NCI-H2227 (cell line): ENCODE data around the gene CHRNG.
"Not testable (repeated sequence)": the region's sequence is repeated elsewhere in the genome, so short reads cannot be mapped to it uniquely, and the experiment has no call there.

Source experiments
- DNase-seq: peaks from one replicate; lab custom pipeline; 2025; ENCODE audit not compliant: unreplicated experiment; lab: John Stamatoyannopoulos, UW

The CHRNG gene

DNA sequence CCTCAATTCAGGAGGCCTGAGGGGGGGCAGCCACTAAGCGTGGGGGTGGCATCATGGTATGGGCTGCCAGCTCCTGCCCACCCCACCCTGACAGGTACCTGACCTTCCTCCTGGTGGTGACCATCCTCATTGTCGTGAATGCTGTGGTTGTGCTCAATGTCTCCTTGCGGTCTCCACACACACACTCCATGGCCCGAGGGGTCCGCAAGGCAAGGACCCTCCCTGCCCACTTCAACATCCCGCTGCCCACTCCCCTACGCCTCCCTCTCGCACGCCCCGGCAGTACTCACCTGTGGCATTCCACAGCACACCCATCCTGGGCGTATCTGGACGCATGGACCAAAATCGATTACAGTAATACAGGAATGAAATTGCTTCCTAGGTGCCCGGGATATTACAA, 4.0 kb downstream of the CHRNG start:
- no peak for DNase-seq

DNA sequence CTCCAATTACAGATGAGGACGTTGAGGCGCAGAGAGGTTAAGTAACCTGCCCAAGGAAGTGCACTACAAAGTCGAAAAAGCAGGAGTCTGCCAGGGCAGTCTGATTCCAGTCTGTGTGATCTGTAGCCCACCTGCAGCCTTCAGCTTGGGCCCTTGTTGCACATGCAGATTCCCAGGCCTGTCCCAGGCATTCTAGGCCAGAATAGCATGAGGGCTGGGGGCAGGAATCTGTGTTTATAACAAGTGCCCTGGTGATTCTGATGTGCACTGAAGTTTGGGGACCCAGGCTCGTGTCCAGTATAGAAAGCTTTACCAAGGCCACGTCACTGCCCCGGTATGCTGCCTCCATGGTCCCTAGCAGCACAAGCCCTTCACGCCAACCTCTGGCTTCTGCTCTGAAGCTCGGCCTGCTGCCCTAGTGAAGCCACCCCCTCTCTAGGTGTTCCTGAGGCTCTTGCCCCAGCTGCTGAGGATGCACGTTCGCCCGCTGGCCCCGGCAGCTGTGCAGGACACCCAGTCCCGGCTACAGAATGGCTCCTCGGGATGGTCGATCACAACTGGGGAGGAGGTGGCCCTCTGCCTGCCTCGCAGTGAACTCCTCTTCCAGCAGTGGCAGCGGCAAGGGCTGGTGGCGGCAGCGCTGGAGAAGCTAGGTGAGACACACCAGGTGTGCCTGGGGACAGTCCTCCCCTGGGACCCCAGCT, 4.6 kb downstream of the CHRNG start:
- no peak for DNase-seq

DNA sequence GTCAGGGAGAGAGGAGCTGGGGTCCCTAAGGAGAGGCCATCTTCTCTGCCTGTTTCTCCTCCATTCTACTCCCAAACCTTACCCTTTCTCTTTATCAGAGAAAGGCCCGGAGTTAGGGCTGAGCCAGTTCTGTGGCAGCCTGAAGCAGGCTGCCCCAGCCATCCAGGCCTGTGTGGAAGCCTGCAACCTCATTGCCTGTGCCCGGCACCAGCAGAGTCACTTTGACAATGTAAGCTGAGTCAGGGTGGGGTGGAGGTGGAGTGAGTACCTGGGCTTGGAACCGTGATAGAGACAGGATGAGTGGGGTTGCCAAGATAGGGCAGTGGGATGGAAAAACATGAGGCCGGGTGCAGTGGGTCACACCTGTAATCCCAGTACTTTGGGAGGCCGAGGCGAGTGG, 5.2 kb downstream of the CHRNG start:
- no peak for DNase-seq

DNA sequence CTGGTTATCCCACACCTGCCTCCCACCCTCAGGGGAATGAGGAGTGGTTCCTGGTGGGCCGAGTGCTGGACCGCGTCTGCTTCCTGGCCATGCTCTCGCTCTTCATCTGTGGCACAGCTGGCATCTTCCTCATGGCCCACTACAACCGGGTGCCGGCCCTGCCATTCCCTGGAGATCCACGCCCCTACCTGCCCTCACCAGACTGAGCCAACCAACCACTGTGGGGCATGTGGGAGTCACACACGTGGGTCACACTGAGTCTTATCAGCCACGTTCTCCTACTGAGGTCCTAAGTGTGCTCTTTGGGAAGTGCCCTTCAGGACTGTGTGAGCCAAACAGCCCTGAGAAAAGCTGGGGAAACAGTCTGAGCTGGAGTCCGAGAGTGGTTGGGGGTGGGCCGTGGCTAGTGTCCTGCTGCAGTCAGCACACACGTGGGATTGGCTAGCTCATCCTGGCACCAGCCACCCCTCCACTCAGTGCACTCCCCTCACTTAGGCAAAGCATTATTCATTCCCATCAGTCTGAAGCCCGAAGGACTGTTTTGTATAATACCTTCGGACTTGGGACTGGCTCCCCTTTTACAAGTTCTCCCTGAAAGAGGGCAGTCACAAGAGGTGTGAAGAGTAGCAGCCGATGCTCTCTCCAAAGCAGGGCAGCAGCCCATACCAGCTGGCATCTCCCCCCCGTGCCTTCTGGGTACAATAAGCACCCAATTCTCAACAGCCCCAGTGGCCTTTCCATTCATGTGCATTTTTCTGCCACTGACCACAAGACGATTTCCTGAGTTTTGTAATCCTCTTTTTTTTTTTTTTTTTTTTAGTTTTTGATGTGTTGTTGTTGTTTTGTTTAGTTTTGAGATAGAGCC, 6.3 kb downstream of the CHRNG start:
- no peak for DNase-seq

DNA sequence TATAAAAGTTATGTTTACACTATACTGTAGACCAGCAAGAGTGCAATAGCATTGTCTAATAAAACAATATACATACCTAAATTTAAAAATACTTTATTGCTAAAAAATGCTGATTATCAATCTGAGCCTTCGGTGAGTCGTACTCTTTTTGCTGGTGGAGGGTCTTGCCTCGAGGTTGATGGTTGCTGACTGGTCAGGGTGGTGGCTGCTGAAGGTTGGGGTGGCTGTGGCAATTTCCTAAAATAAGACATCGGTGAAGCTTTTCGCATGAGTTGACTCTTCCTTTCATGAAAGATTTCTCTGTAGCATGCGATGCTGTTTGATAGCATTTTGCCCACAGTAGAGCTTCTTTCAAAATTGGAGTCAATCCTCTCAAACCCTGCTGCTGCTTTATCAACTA, 8.5 kb downstream of the CHRNG start:
- DNase-seq: no peak

DNA sequence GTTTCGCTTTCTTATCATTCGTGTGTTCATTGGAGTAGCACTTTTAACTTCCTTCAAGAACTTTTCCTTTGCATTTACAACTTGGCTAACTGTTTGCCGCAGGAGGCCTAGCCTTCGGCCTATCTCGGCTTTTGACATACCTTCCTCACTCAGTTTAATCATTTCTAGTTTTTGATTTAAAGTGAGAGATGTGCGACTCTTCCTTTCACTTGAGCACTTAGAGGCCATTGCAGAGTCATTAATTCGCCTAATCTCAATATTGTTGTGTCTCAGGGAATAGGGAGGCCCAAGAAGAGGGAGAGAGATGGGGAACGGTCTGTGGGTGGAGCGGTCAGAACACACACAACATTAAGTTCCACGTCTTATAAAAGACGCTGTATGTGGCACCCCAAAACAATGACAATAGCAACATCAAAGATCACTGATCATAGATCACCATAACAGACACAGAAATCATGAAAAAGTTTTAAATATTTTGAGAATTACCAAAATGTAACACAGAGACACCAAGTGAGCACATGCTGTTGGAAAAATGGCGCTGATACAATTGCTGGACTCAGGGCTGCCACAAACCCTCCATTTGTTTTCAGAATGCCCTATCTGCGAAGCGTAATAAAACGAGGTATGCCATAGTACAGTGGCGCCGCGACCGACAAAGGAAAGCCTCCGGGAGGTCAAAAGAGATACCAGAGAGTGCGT, 10.3 kb downstream of the CHRNG start:
- no peak for DNase-seq

DNA sequence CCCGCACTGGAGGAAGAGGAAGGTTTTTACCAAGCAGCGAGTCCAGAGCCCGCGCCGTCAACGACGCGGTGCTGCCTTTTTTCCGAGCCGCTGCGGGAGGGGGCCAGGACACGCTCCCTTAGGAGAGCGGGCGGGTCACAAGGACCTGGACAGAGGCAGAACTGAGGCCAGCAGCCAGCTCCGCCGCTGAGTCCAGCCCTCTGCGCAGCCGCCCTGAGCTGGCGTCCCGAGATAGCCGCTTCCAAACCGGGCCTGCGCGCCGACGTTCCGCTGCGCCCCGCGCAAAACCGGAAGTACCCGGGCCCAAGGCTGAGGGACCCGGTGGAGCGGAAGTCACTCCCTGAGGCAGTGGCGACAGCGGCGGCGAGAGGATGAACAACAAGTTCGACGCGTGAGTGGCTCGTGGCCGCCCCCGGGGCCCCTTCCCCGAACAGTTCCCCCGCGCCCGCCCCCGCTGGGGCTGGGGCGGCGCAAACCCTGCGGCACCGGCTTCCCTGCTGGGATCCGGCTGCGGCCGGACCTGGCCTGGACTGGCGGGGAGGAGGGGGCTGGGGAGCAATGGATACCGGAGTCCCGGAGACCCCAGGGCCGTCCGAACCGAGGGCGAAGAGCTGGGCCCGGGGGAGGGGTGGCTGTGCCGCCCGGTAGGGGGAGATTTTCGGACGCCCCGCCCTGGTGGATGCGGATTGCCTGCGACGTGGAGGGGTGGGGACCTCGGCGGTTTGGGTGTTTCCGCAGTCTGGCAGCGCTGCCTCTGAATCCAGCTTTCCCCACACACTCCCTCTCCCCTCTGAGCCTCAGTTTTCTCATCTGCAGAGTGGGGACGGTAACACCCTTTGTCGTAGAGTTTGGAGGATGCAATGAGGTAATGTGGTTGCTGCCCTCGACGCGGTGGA, 11.1 kb downstream of the CHRNG start, which contains the start of the genes EIF4E2 and TIGD1:
TSS of gene EIF4E2 (plus strand) at position 336 of the 896 bp plus-strand sequence. CDS start at position 372, 36 bp downstream.
TSS of gene TIGD1 (minus strand) at position 204 of the 896 bp plus-strand sequence. CDS start 675 bp downstream, outside the sequence.
- DNase-seq: peak; percentile 97

DNA sequence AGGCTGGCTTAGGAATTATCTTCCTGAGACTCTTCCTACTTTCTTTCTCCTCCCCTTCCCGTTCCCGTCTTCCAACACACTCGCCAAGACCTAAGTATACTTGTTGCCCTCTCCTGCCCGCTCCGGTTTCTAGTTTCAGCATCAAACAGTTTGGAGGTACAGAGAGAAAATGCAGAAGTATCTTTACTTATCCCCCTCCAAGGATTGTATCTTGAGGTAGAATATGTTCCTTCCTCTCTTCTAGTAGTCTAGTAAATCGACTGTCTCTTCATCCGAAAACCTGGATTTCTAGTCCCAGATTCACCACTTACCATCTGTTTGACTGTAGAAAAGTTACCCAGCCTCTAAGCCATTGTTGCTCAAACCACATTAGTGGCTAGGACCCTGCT, 11.8 kb downstream of the CHRNG start:
- DNase-seq: no peak

DNA sequence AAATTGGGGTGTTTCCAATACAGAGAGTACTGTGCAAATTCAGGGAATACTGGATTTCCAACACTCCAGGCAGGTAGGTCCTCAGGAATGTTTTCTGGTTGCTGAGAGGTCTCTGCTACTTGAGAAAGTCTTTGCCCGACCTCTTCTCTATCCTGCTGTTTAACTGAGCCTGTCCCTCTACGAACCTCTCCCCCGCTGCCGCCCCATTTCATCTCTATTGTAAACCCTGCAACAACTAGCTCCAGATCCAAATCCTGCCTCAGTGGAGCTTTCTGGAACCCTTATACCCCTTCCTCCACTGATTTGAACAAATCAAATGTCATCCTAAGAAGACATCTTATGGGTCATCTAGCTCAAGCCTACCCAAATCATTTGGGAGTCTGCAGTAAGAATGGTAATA, 12.3 kb downstream of the CHRNG start:
- DNase-seq: no peak

DNA sequence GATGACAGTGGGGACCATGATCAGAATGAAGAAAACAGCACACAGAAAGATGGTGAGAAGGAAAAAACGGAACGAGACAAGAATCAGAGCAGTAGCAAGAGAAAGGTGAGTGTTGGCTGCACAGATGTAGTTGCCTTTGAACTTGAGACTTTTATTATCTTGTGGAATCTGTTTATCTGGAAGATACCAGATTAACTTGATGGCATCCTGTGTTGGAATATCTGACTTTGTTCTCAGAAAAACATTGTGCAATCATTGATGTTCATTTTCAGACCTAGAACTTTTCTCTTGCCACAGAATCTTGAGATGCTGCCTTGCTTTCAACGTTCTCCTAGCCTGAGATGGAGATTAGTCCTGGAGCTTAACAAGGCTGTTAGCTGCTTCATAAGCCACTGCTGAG, 16.9 kb downstream of the CHRNG start:
- no peak for DNase-seq

DNA sequence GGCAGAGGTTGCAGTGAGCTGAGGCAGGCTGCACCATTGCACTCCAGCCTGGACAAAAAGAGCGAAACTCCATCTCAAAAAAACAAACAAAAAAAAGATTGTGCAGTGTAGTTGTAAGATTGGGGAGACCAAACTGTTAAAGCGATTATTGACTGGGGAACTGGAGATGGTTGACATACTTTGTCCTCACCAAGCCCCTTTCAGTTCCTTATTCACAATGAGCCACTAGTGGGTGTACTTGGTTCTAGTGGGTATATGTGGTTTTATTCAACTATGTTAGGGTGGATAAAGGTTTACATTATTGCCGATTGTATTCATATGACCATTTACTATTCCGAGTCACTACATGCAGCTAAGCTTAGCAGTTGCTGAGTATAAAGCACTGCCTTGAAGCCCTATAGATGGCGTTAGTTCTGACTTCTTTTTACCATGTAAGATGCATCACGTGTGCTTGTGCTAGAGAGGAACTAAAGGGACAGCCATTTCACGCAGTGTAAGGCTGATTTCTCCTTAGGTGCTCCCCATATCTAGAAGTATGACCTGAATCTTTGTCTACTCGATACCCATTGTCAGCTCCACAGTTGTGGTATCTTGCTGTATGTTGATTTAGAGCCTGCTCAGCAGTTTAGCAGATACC, 23.1 kb downstream of the CHRNG start:
- DNase-seq: no peak

DNA sequence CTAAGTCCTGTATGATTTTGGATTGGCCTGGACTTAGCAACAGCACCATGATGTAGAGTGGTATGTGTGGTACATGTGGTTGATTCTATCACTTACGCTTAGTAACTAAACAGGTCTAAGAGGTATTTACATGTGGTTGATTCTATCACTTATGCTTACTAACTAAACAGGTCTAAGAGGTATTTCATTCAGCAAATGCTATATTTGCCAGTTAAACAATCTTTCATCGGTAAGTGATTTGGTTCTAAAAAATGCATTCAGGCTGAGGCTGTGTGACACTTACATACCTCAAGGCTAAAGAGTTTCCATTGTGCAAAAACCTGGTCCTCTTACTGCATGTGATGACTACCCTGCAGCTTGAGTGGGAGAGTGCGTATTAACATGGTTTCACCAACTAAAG, 24.1 kb downstream of the CHRNG start:
- DNase-seq: no peak

DNA sequence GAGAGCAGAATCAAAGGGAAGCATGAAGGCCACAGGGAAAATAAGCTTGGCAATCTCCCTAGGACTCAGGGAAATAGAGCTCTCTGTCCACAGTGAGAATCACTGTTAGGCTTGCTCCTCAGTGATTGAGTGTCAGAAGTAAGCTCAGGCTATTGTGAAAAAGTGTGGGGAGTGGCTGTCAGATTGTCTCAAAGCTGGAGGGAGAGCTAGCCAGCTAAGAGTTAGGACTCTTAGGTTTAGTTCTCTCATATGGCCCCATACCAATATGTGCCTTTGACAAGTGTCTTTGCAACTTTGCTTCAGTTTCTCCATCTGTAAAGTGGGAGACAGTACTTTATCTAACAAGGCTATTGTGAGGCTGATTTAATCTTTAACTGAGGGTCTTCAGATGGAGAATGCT, 28.2 kb downstream of the CHRNG start:
- DNase-seq: no peak

DNA sequence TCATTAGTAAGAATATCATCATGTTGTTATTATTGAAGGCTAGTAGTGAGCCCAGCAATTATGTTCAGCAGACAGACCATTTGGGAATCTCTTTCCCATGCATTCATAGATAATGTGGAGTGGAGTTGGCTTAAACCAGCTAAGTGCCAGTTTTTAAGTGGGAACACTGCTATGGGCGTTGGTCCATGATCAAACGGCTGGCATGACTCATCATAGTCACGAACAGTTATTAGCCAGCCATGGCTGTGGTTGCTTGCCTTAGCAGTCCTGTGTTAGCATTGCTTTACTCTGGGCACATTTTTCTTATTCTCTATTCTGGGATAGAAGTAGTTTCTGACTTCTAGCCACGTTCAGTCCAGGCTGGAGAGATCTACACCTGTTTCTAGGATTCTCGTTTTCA, 28.7 kb downstream of the CHRNG start:
- DNase-seq: no peak

DNA sequence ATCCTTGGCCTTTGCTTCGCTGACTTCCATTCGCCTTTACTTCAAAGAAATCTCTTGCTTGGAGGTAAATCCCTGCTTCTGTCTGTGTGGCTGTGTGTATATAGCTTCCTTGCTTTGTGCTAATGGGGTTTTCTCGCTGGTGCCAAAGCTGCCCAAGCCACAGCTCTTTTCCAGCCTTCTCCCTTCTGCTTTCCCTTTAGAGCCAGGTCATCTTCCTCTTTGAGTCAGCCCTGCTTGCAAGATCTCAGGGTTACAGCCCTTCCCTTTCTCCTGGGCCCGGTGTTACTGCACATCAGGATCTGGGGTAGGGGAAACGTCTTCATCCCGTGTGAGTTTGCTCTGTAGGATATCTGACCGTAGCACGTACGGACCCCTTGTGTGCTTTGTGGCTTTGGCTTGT, 30.0 kb downstream of the CHRNG start:
- no peak for DNase-seq

DNA sequence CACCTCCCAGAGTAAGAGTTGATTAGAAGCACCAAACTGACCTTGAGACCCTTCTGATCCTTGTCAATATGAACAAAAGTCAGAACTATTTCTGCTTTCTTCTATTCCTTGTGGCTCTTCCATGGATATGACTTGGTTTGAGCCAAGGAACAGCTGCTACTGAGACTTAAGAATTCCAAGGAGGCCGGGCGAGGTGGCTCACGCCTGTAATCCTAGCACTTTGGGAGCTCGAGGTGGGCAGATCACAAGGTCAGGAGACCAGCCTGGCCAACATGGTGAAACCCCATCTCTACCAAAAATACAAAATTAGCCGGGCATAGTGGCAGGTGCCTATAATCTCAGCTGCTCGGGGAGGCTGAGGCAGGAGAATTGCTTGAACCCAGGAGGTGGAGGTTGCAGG, 31.0 kb downstream of the CHRNG start:
- not testable (repeated sequence) for DNase-seq

DNA sequence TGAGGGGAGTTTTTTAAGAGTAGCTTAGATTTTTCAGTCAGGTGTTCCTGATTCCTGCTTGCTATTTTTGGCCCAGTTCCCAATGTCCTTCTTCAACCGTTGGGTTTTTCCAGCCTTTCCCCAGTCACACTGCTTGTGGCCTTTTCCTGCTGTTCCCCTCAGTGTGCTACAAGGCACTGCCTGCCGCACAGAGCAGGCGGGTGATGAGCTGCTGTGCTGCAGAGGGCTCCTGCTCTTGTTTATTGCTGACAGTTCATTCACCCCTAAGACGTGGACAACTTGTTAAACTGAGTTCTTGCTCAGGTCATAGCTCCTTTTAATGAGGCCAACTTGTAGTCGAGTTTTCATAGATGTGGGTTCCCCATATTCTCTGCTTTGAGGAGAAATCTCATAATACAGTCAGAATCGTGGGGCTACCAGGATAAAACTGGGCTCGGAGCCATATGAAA, 31.6 kb downstream of the CHRNG start:
- DNase-seq: no peak

DNA sequence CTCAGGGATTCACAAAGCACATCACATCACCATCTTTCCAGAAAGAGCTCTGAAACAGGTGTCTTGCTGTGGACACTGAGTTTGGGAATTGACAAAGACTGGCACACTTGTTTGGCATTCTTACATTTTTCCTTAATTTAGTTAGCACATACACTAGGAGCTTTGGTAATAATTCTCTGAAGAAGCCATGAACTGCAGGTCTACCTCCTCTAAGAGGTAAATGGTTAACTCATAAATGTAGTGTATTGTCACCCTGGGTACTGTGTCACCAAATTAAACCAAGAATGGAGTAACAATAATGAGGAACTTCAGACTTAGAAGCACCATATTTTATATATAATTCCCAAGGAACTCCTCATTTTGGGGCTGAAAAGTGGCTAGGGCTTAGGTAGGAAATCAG, 33.5 kb downstream of the CHRNG start:
- DNase-seq: no peak

DNA sequence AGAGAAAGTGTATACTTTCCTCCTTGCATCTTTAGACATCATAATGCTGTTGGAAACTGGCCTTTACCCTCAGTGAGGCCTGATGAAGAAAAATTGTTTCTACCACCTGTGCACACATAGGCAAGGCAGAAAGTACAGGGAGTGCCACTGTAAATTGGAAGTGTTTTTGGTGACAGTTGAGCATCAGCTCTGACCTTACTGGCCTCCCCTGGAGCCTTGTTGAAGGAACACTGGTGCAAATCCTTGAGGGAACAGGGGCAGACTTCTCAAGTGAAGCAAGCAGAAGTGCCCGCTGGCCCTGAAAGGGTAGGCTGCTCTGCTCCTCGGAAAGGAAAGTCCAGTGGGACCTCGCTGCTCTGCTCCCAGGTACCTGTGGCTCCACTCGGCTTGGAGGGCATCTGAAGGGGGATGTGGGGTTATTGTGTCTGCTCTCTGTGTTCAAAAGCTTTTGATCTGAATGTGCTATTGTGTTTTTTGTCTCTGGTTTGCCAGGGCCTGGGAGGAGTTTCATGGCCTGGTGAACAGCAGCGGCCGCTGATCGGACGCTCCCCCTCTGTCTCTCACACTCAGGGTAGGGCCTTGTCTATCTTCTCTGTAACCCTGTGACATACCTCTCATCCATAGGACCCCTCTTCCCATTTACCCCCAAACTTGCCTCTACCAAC, 34.4 kb downstream of the CHRNG start:
- no peak for DNase-seq
